H1 (cell line): ENCODE measurements around the gene TP73. TPM values are rescaled to one million over a fixed set of nuclear protein-coding genes. Genes with fewer than 3 reads are reported as not detected.

Source experiments
- CTCF ChIA-PET: fragments of 300-600 bp; sonication (Branson Sonifier 250); formaldehyde crosslinking; loops from one replicate; lab custom pipeline; 2021; ENCODE audit not compliant: partially characterized antibody; lab: Charles Lee
- POLR2A ChIA-PET: fragments of 300-600 bp; sonication (Branson Sonifier 250); formaldehyde crosslinking; loops from one replicate; lab custom pipeline; 2021; ENCODE audit warnings: inconsistent platforms; ENCODE audit not compliant: partially characterized antibody; lab: Charles Lee
- DNase-seq, 2 experiments: peaks; one replicate each; pipeline versions ENCODE4 v3.0.0 to v3.0.0-alpha.2; 2010 to 2022; ENCODE audit warnings: low spot score in 2 of 2, low read depth in 1 of 2, mixed read lengths in 1 of 2
- FAIRE-seq: peaks from 2 replicates; lab custom pipeline; 2011; peaks lifted over from hg19 to GRCh38; lab: Jason Lieb, UNC
- H2AFZ ChIP-seq: 2 replicates; pipeline ENCODE4 v1.8.1; 2012; ENCODE audit warnings: low read length, inconsistent platforms
- H2AK5ac ChIP-seq: 2 replicates; pipeline ENCODE4 v1.6.1; 2013; ENCODE audit warnings: low read depth, low read length
- H2BK120ac ChIP-seq: replicated peaks from 2 replicates; pipeline ENCODE3; 2013; ENCODE audit warnings: low read depth, low read length, inconsistent platforms
- H2BK12ac ChIP-seq: 2 replicates; pipeline ENCODE4 v1.6.1; 2013; ENCODE audit warnings: low read depth, low read length
- H2BK15ac ChIP-seq: 2 replicates; pipeline ENCODE4 v1.6.1; 2013; ENCODE audit warnings: low read length
- H2BK20ac ChIP-seq: 2 replicates; pipeline ENCODE4 v1.6.1; 2013; ENCODE audit warnings: low read length
- H2BK5ac ChIP-seq: 2 replicates; pipeline ENCODE4 v1.6.1; 2013; ENCODE audit warnings: low read depth, low read length
- H3K14ac ChIP-seq: 2 replicates; pipeline ENCODE4 v1.6.1; 2013; ENCODE audit warnings: inconsistent platforms; ENCODE audit not compliant: insufficient read length
- H3K18ac ChIP-seq: 2 replicates; pipeline ENCODE4 v1.6.1; 2013; ENCODE audit warnings: low read length; ENCODE audit errors: extremely low read depth
- H3K23ac ChIP-seq: 2 replicates; pipeline ENCODE4 v1.6.1; 2013; ENCODE audit warnings: inconsistent platforms; ENCODE audit not compliant: insufficient read length
- H3K23me2 ChIP-seq: 2 replicates; pipeline ENCODE4 v1.6.1; 2013; ENCODE audit warnings: low read depth, low read length
- H3K27ac ChIP-seq: 2 replicates; pipeline ENCODE4 v1.6.1; 2011; ENCODE audit warnings: low read depth, low read length, inconsistent platforms
- H3K27me3 ChIP-seq, 4 experiments: replicated peaks in 1 of 4; 1 replicate in 1 of 4; 2 replicates in 3 of 4; pipeline versions ENCODE4 v1.6.1 to v1.8.1; 2011 to 2013; ENCODE audit warnings: low read length in 3 of 4, mild to moderate bottlenecking in 3 of 4, inconsistent platforms in 2 of 4, mixed read lengths in 2 of 4, moderate library complexity in 1 of 4; ENCODE audit not compliant: control insufficient read depth in 3 of 4, insufficient read depth in 3 of 4; ENCODE audit errors: extremely low read depth in 1 of 4
- H3K36me3 ChIP-seq, 4 experiments: 2 replicates each; pipeline versions ENCODE4 v1.6.1 to v1.8.1; 2011 to 2013; ENCODE audit warnings: mild to moderate bottlenecking in 4 of 4, low read length in 3 of 4, moderate library complexity in 2 of 4, control low read depth in 1 of 4, inconsistent platforms in 1 of 4; ENCODE audit not compliant: insufficient read depth in 4 of 4, control insufficient read depth in 2 of 4
- H3K4ac ChIP-seq: replicated peaks from 2 replicates; pipeline ENCODE3; 2013; ENCODE audit warnings: low read length, low read depth, mixed read lengths, inconsistent platforms; ENCODE audit not compliant: insufficient read length
- H3K4me1 ChIP-seq, 4 experiments: replicated peaks in 1 of 4; 1 replicate in 1 of 4; 2 replicates in 3 of 4; pipeline versions ENCODE4 v1.6.1 to v1.8.1; 2011 to 2013; ENCODE audit warnings: low read length in 3 of 4, inconsistent platforms in 2 of 4, mixed read lengths in 1 of 4; ENCODE audit not compliant: insufficient read depth in 4 of 4, control insufficient read depth in 3 of 4
- H3K4me2 ChIP-seq, 2 experiments: 2 replicates each; pipeline versions ENCODE4 v1.6.1 to v1.8.1; 2011 to 2013; ENCODE audit warnings: low read depth in 2 of 2, low read length in 2 of 2, control low read depth in 1 of 2, inconsistent platforms in 1 of 2, mild to moderate bottlenecking in 1 of 2; ENCODE audit not compliant: insufficient read depth in 1 of 2
- H3K4me3 ChIP-seq, 4 experiments: fragments of 200-600, 300-600 bp in 1 of 4; sonication (generic), shearing (Covaris generic), sonication (Bioruptor Twin) in 1 of 4; 2 replicates each; pipeline versions ENCODE4 v1.5.1 to v1.8.1; 2011 to 2016; ENCODE audit warnings: low read length in 4 of 4, low read depth in 3 of 4, control low read depth in 2 of 4, inconsistent platforms in 2 of 4, mild to moderate bottlenecking in 2 of 4, mixed read lengths in 1 of 4, moderate library complexity in 1 of 4; ENCODE audit not compliant: insufficient read depth in 2 of 4; ENCODE audit errors: extremely low read depth in 1 of 4
- H3K56ac ChIP-seq: replicated peaks from 2 replicates; pipeline ENCODE3; 2013; ENCODE audit warnings: low read depth, mild to moderate bottlenecking, mixed read lengths, low read length, inconsistent platforms; ENCODE audit not compliant: insufficient read length
- H3K79me1 ChIP-seq: 2 replicates; pipeline ENCODE4 v1.6.1; 2013; ENCODE audit warnings: low read depth, low read length, control low read depth
- H3K79me2 ChIP-seq, 2 experiments: 2 replicates each; pipeline versions ENCODE4 v1.6.1 to v1.8.1; 2012 to 2013; ENCODE audit warnings: low read length in 2 of 2, mild to moderate bottlenecking in 2 of 2, inconsistent platforms in 1 of 2; ENCODE audit not compliant: insufficient read depth in 2 of 2, control insufficient read depth in 1 of 2
- H3K9ac ChIP-seq, 4 experiments: replicated peaks in 1 of 4; 1 replicate in 1 of 4; 2 replicates in 3 of 4; pipeline versions ENCODE4 v1.6.1 to v1.8.1; 2011 to 2013; ENCODE audit warnings: low read depth in 3 of 4, low read length in 3 of 4, control low read depth in 2 of 4, mild to moderate bottlenecking in 2 of 4, moderate library complexity in 2 of 4, inconsistent platforms in 1 of 4; ENCODE audit errors: extremely low read depth in 1 of 4
- H3K9me3 ChIP-seq, 2 experiments: 2 replicates each; pipeline versions ENCODE4 v1.6.1 to v1.8.1; 2012 to 2013; ENCODE audit warnings: mild to moderate bottlenecking in 2 of 2, moderate library complexity in 2 of 2, control low read depth in 1 of 2, inconsistent platforms in 1 of 2, low read depth in 1 of 2, low read length in 1 of 2, mixed read lengths in 1 of 2; ENCODE audit not compliant: insufficient read depth in 2 of 2
- H4K20me1 ChIP-seq, 2 experiments: replicated peaks in 1 of 2; 2 replicates each; pipeline versions ENCODE3 to v1.8.1; 2011 to 2013; ENCODE audit warnings: inconsistent platforms in 2 of 2, low read length in 2 of 2, mild to moderate bottlenecking in 1 of 2; ENCODE audit not compliant: insufficient read depth in 2 of 2, control insufficient read depth in 1 of 2
- H4K5ac ChIP-seq: 2 replicates; pipeline ENCODE4 v1.6.1; 2013; ENCODE audit warnings: low read length, low read depth, mixed read lengths, inconsistent platforms; ENCODE audit not compliant: insufficient read length
- H4K8ac ChIP-seq: 2 replicates; pipeline ENCODE4 v1.8.0; 2013; ENCODE audit warnings: mild to moderate bottlenecking, moderate library complexity, low read length, inconsistent platforms; ENCODE audit not compliant: insufficient read depth; ENCODE audit errors: extremely low read depth
- H4K91ac ChIP-seq: replicated peaks from 2 replicates; pipeline ENCODE3; 2013; ENCODE audit warnings: low read length, mixed read lengths, inconsistent platforms; ENCODE audit not compliant: insufficient read length
- FOSL1 ChIP-seq: IDR thresholded peaks from 2 replicates; pipeline ENCODE4 v1.6.1; 2011; ENCODE audit warnings: mild to moderate bottlenecking, low read depth, low read length, moderate library complexity; ENCODE audit not compliant: insufficient read depth
- SIRT6 ChIP-seq: IDR thresholded peaks from one replicate; pipeline ENCODE4 v1.7.1; 2012; ENCODE audit warnings: low read length, inconsistent platforms
- SIX5 ChIP-seq: IDR thresholded peaks from 2 replicates; pipeline ENCODE4 v1.6.1; 2011; ENCODE audit warnings: mild to moderate bottlenecking, low read depth, low read length
- WGBS, 2 experiments: shearing (Covaris generic) in 1 of 2; methylation state at CpG; one replicate each; pipeline versions ENCODE4 v1.1.6 to v1.1.7; 2013 to 2015; ENCODE audit warnings: low lambda C conversion rate in 2 of 2, mixed read lengths in 2 of 2, inconsistent platforms in 1 of 2, low coverage in 1 of 2, missing lambda C conversion rate in 1 of 2; ENCODE audit not compliant: insufficient replicate concordance in 2 of 2, insufficient coverage in 1 of 2, insufficient read length in 1 of 2; ENCODE audit errors: extremely low coverage in 1 of 2, missing lambda C conversion rate in 1 of 2; 5-methylcytosine and 5-hydroxymethylcytosine counted together
- polyA plus RNA-seq, 7 experiments: library from polyadenylated mRNA; depleted of rRNA in 3 of 7; stranded (reverse) in 5 of 7; unstranded in 2 of 7; fragments of >200 nt in 5 of 7; fragments of 200-250 nt in 2 of 7; gene quantifications; 1 replicate in 5 of 7; 2 replicates in 1 of 7; 4 replicates in 1 of 7; pipeline versions ENCODE4 v1.2.1 to v1.2.3, GENCODE V29; 2011 to 2013; ENCODE audit warnings: missing spikeins in 2 of 7, mixed read lengths in 2 of 7
- total RNA-seq: library from RNA; stranded (reverse); fragmentation: NEBNext Ultra II Directional; extraction: Animal tissue kit (Norgen Biotek cat#: 25700); gene quantifications from 2 replicates; pipeline ENCODE4 v1.2.1, GENCODE V29; 2021

Gene TP73
- total and polyA plus RNA-seq, 2 of the 8 experiments (the other 6 are each of a cell fraction or from before 2014, with no cell fraction given), result 2.6 to 3.1 TPM

DNA sequence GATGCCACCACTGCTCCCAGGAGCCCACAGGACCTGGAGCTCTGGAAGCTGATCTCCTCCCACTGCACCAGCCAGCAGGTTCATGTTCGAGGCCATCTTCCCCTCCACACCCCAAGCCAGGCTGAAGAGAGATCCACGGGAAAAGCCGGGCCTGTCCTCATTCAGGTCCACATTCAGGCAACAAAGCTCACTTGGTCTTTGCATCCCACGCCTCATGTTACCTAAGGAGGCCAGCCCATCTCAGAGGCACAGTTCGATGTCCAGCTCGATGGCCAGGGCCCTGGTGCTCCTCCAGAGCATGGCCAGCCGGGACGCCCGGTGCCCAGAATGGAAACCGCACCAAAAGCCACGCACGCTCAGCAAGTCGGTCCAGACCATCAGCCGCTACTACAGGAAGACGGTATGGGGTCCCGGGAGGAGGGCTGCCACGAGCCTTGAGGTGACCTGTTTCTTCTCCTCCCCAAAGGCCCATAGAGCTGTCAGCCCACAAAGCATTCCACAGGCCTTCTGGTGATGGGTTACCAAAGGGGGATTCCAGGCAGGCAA is 100.2 kb downstream of the TP73 start, which contains the start of gene CCDC27:
TSS of gene CCDC27 (plus strand) at position 51 of the 546 bp plus-strand sequence. CDS start at position 83, 32 bp downstream.
- Histone ChIP-seq H2BK120ac (no peak within 1 kb of the TSS), H3K23me2 (no peaks in the 10 kb centered on the region), H3K79me2 (no peaks in the 10 kb centered on the region), H2AFZ (no peak within 1 kb of the TSS), H2BK15ac (no peak within 1 kb of the TSS), H3K4me1 (no peaks in the 10 kb centered on the region; a peak in 1 of 7 replicates), H3K9ac (no peak within 1 kb of the TSS), H3K4ac (no peak within 1 kb of the TSS), H3K36me3 (no peaks in the 10 kb centered on the region), H2BK20ac (no peak within 1 kb of the TSS), H3K18ac (no peak within 1 kb of the TSS), H4K5ac (no peak within 1 kb of the TSS), H3K4me3 (no peak within 1 kb of the TSS), H3K23ac (no peak within 1 kb of the TSS), H3K14ac (no peak within 1 kb of the TSS), H3K27ac (no peak within 1 kb of the TSS), H2BK5ac (no peak within 1 kb of the TSS), H2BK12ac (no peak within 1 kb of the TSS), H3K79me1 (no peaks in the 10 kb centered on the region), H4K20me1 (no peaks in the 10 kb centered on the region), H4K8ac (no peak within 1 kb of the TSS), H4K91ac (no peak within 1 kb of the TSS), H3K9me3 (no peaks in the 10 kb centered on the region; a peak in 1 of 4 replicates), H2AK5ac (no peak within 1 kb of the TSS), H3K4me2 (no peak within 1 kb of the TSS), H3K27me3 (peaks cover 0 to 3% (median 0%) of the 10 kb centered on the region in 4 experiments; a peak in 5 of 7 replicates), H3K56ac (no peak within 1 kb of the TSS)
- TF ChIP-seq SIX5 (no peak), FOSL1 (no peak), SIRT6 (no peak)
- WGBS, 2 experiments, result 99% methylated on average over 14 of the region's 17 CpGs; no CpG with 5 or more reads in 1 of the 2 experiments
- POLR2A ChIA-PET, result interaction anchor here (1.5 kb wide), 1 partner anchor 19 kb away, joined by 4 read pairs; no protein-coding TSS in a partner anchor
- DNase-seq, result no peak
- no peak for FAIRE-seq
- CTCF ChIA-PET, result interaction anchor here (1.1 to 1.8 kb wide), 4 partner anchors 9 to 28 kb away, joined by 3 to 4 read pairs (median 3); no protein-coding TSS in a partner anchor
